ENCODE data around the gene BMERB1. TPM values are rescaled to one million over a fixed set of nuclear protein-coding genes. Genes with fewer than 3 reads are reported as not detected.

Gene BMERB1
- total RNA-seq, 1 donor from 2014 or later, result 55.0 TPM

GRCh38 chr16:15511759-15512487, 77.5 kb downstream of the BMERB1 start:
- intact Hi-C loops (cut with micrococcal nuclease), result no loop called here
- no peak for DNase-seq
- no peak for ATAC-seq

GRCh38 chr16:15513156-15513555, 78.8 kb downstream of the BMERB1 start:
- ATAC-seq (peak; percentile 37), DNase-seq (no peak)
- intact Hi-C loops (cut with micrococcal nuclease), result no loop called here

- no peak for ATAC-seq
- intact Hi-C loops (cut with micrococcal nuclease), result no loop called here
- DNase-seq, result no peak
Observed at GRCh38 chr16:15515992-15516391, 81.6 kb downstream of the BMERB1 start.

GRCh38 chr16:15516609-15517008, 82.2 kb downstream of the BMERB1 start:
- DNase-seq, result no peak
- intact Hi-C loops (cut with micrococcal nuclease), result no loop called here
- ATAC-seq, result no peak

- intact Hi-C loops (cut with micrococcal nuclease), result no loop called here
- no peak for DNase-seq
- ATAC-seq, result no peak
Observed at GRCh38 chr16:15517743-15518377, 83.5 kb downstream of the BMERB1 start.

- DNase-seq (peak; percentile 73), ATAC-seq (peak; percentile 77)
- intact Hi-C loops (cut with micrococcal nuclease), result no loop called here
Observed at GRCh38 chr16:15518381-15519351, 84.3 kb downstream of the BMERB1 start.

- intact Hi-C loops (cut with micrococcal nuclease), result no loop called here
- DNase-seq (no peak), ATAC-seq (no peak)
Observed at GRCh38 chr16:15519790-15520189, 85.4 kb downstream of the BMERB1 start.

- DNase-seq, result no peak
- no peak for ATAC-seq
- intact Hi-C loops (cut with micrococcal nuclease), result no loop called here
Observed at GRCh38 chr16:15521390-15521757, 87.0 kb downstream of the BMERB1 start.

GRCh38 chr16:15521758-15522509, 87.5 kb downstream of the BMERB1 start:
- ATAC-seq (peak; percentile 70), DNase-seq (no peak)
- intact Hi-C loops (cut with micrococcal nuclease), result no loop called here

GRCh38 chr16:15523092-15523541, 88.7 kb downstream of the BMERB1 start:
- ATAC-seq, result peak; percentile 35
- DNase-seq, result peak; percentile 37
- intact Hi-C loops (cut with micrococcal nuclease), result no loop called here

GRCh38 chr16:15523939-15524338, 89.6 kb downstream of the BMERB1 start:
- intact Hi-C loops (cut with micrococcal nuclease), result no loop called here
- DNase-seq, result no peak

GRCh38 chr16:15524966-15525365, 90.6 kb downstream of the BMERB1 start:
- ATAC-seq, result no peak
- intact Hi-C loops (cut with micrococcal nuclease), result no loop called here
- DNase-seq, result no peak

More at GRCh38 chr16:15523939-15524338, 89.6 kb downstream of the BMERB1 start:
- ATAC-seq, result no peak

- ATAC-seq, result no peak
- intact Hi-C loops (cut with micrococcal nuclease), result no loop called here
- DNase-seq, result no peak
Observed at GRCh38 chr16:15526097-15526496, 91.7 kb downstream of the BMERB1 start.

GRCh38 chr16:15526731-15527130, 92.3 kb downstream of the BMERB1 start:
- DNase-seq (no peak), ATAC-seq (no peak)
- intact Hi-C loops (cut with micrococcal nuclease), result no loop called here

- no peak for ATAC-seq
- DNase-seq, result no peak
- intact Hi-C loops (cut with micrococcal nuclease), result no loop called here
Observed at GRCh38 chr16:15529673-15530072, 95.3 kb downstream of the BMERB1 start.

- intact Hi-C loops (cut with micrococcal nuclease), result no loop called here
- ATAC-seq, result no peak
- no peak for DNase-seq
Observed at GRCh38 chr16:15530085-15530484, 95.7 kb downstream of the BMERB1 start.

GRCh38 chr16:15532825-15533224, 98.4 kb downstream of the BMERB1 start:
- ATAC-seq (no peak), DNase-seq (no peak)
- intact Hi-C loops (cut with micrococcal nuclease), result no loop called here

- no peak for ATAC-seq
- no peak for DNase-seq
- intact Hi-C loops (cut with micrococcal nuclease), result no loop called here
Observed at GRCh38 chr16:15533386-15533785, 99.0 kb downstream of the BMERB1 start.

- DNase-seq (no peak), ATAC-seq (no peak)
- intact Hi-C loops (cut with micrococcal nuclease), result no loop called here
Observed at GRCh38 chr16:15535772-15536171, 101.4 kb downstream of the BMERB1 start.

Data from left ventricle myocardium superior (tissue), 1 donor.